Measurements from ENCODE around the gene NIPAL1.

Gene NIPAL1

GRCh38 chr4:48065587-48066052 lies 49.0 kb downstream of the NIPAL1 start:
- no peak for DNase-seq (ENCODE audit: low spot score)

GRCh38 chr4:48067536-48067935 lies 51.0 kb downstream of the NIPAL1 start:
- no peak for DNase-seq (ENCODE audit: low spot score)

- DNase-seq (ENCODE audit: low spot score) = no peak
Measured at GRCh38 chr4:48068182-48068581, 51.6 kb downstream of the NIPAL1 start.

GRCh38 chr4:48069026-48069425 lies 52.5 kb downstream of the NIPAL1 start:
- DNase-seq (ENCODE audit: low spot score) = no peak

GRCh38 chr4:48071191-48071590 lies 54.6 kb downstream of the NIPAL1 start:
- no peak for DNase-seq (ENCODE audit: low spot score)

- no peak for DNase-seq (ENCODE audit: low spot score)
Measured at GRCh38 chr4:48073567-48074103, 57.1 kb downstream of the NIPAL1 start.

GRCh38 chr4:48074657-48075056 lies 58.1 kb downstream of the NIPAL1 start:
- DNase-seq (ENCODE audit: low spot score) = no peak

GRCh38 chr4:48078425-48078824 lies 61.9 kb downstream of the NIPAL1 start:
- no peak for DNase-seq (ENCODE audit: low spot score)

- DNase-seq (ENCODE audit: low spot score) = no peak
Measured at GRCh38 chr4:48078862-48079655, 62.5 kb downstream of the NIPAL1 start.

- no peak for DNase-seq (ENCODE audit: low spot score)
Measured at GRCh38 chr4:48079972-48080391, 63.4 kb downstream of the NIPAL1 start.

GRCh38 chr4:48081196-48081595 lies 64.6 kb downstream of the NIPAL1 start:
- no peak for DNase-seq (ENCODE audit: low spot score)

- DNase-seq (ENCODE audit: low spot score) = no peak
Measured at GRCh38 chr4:48082956-48083355, 66.4 kb downstream of the NIPAL1 start.

GRCh38 chr4:48085821-48086589 lies 69.4 kb downstream of the NIPAL1 start:
- no peak for DNase-seq (ENCODE audit: low spot score)
